Smooth muscle cell (in vitro differentiated cells): Measurements from ENCODE around the gene TMED6. TPM values are rescaled to one million over a fixed set of nuclear protein-coding genes. Genes with fewer than 3 reads are reported as not detected.

ENCODE experiments used
- DNase-seq: peaks from one replicate; lab custom pipeline; 2025; ENCODE audit not compliant: unreplicated experiment; lab: John Stamatoyannopoulos, UW
- H2AFZ ChIP-seq: fragments of 200-600 bp; sonication (generic); 2 replicates; pipeline ENCODE4 v1.6.0; 2016; ENCODE audit warnings: antibody characterized with exemption, low read depth, mild to moderate bottlenecking
- H3F3A ChIP-seq: fragments of 200-600 bp; sonication (generic); 2 replicates; pipeline ENCODE4 v1.6.0; 2017; ENCODE audit warnings: antibody characterized with exemption, low read depth
- H3K27ac ChIP-seq: fragments of 200-600 bp; sonication (generic); 2 replicates; pipeline ENCODE4 v1.5.1; 2016; ENCODE audit warnings: low read depth, mild to moderate bottlenecking
- H3K27me3 ChIP-seq: fragments of 200-600 bp; sonication (generic); 2 replicates; pipeline ENCODE4 v1.6.1; 2016; ENCODE audit warnings: low read depth, mild to moderate bottlenecking
- H3K36me3 ChIP-seq: fragments of 200-600 bp; sonication (generic); 2 replicates; pipeline ENCODE4 v1.5.1; 2016; ENCODE audit warnings: low read depth
- H3K4me1 ChIP-seq: fragments of 200-600 bp; sonication (generic); 2 replicates; pipeline ENCODE4 v1.5.1; 2016; ENCODE audit warnings: low read depth
- H3K4me2 ChIP-seq: fragments of 200-600 bp; sonication (generic); 2 replicates; pipeline ENCODE4 v1.6.0; 2016; ENCODE audit warnings: mild to moderate bottlenecking
- H3K4me3 ChIP-seq: fragments of 200-600 bp; sonication (generic); 2 replicates; pipeline ENCODE4 v1.5.1; 2016; ENCODE audit warnings: mild to moderate bottlenecking
- H3K79me2 ChIP-seq: fragments of 200-600 bp; sonication (generic); 2 replicates; pipeline ENCODE4 v1.6.0; 2016; ENCODE audit warnings: low read depth, mild to moderate bottlenecking
- H3K9ac ChIP-seq: fragments of 200-600 bp; sonication (generic); 2 replicates; pipeline ENCODE4 v1.6.0; 2016; ENCODE audit warnings: low read depth
- H3K9me3 ChIP-seq: fragments of 200-600 bp; sonication (generic); replicated peaks from 2 replicates; pipeline ENCODE4 v1.5.1; 2016; ENCODE audit warnings: low read depth
- H4K20me1 ChIP-seq: fragments of 200-600 bp; sonication (generic); 2 replicates; pipeline ENCODE4 v1.6.0; 2016; ENCODE audit warnings: low read depth
- CTCF ChIP-seq: fragments of 200-600 bp; sonication (generic); IDR thresholded peaks from 2 replicates; pipeline ENCODE4 v1.5.1; 2017; ENCODE audit warnings: borderline replicate concordance, mild to moderate bottlenecking, antibody characterized with exemption; ENCODE audit not compliant: insufficient read depth, poor library complexity, severe bottlenecking
- WGBS: methylation state at CpG from one replicate; pipeline ENCODE4 v1.1.7; 2016; ENCODE audit warnings: low lambda C conversion rate; 5-methylcytosine and 5-hydroxymethylcytosine counted together
- polyA plus RNA-seq: library from polyadenylated mRNA; unstranded; fragments of >200 nt; fragmentation: Nextera tagmentation; extraction: Ambion mirVana; gene quantifications from 2 replicates; pipeline ENCODE4 v1.2.1, GENCODE V29; 2016
- total RNA-seq: library from RNA; depleted of rRNA; stranded (reverse); fragments of >200 nt; gene quantifications from 2 replicates; pipeline ENCODE4 v1.2.3, GENCODE V29; 2014

Gene TMED6
- total and polyA plus RNA-seq, 2 experiments from 2014 or later, result 0.23 to 0.27 TPM

GRCh38 chr16:69396187-69397061 lies 44.8 kb upstream of the TMED6 start:
- Histone ChIP-seq H3K4me1 (peaks cover 8% of the 10 kb centered on the region), H3K9ac (peak overlapping the region; percentile 80), H2AFZ (peak overlapping the region; percentile 53), H3K79me2 (no peaks in the 10 kb centered on the region), H3K4me2 (peak overlapping the region; percentile 74), H3F3A (peaks cover 13% of the 10 kb centered on the region), H3K27me3 (no peaks in the 10 kb centered on the region), H3K36me3 (no peaks in the 10 kb centered on the region), H3K4me3 (peak overlapping the region; percentile 37), H4K20me1 (no peaks in the 10 kb centered on the region), H3K27ac (peak overlapping the region; percentile 94), H3K9me3 (no peaks in the 10 kb centered on the region)
- WGBS, result 20% methylated on average over 13 of the region's 13 CpGs
- TF ChIP-seq CTCF, result peak; percentile 71
- peak; percentile 26 for DNase-seq

- DNase-seq, result no peak
- Histone ChIP-seq H3K79me2 (no peaks in the 10 kb centered on the region), H2AFZ (peak overlapping the region; percentile 53), H3K4me3 (no peak overlapping the region), H3K27me3 (no peaks in the 10 kb centered on the region), H4K20me1 (no peaks in the 10 kb centered on the region), H3F3A (peaks cover 13% of the 10 kb centered on the region), H3K9me3 (no peaks in the 10 kb centered on the region), H3K36me3 (no peaks in the 10 kb centered on the region), H3K27ac (peak overlapping the region; percentile 94), H3K4me1 (peaks cover 8% of the 10 kb centered on the region), H3K9ac (no peak overlapping the region), H3K4me2 (peak overlapping the region; percentile 74)
- no peak for TF ChIP-seq CTCF
Measured at GRCh38 chr16:69395859-69396186, 44.2 kb upstream of the TMED6 start.

- peak; percentile 16 for DNase-seq
- no peak for TF ChIP-seq CTCF
- no peaks in the 10 kb centered on the region for H3K27me3 ChIP-seq
- no peaks in the 10 kb centered on the region for H3K36me3 ChIP-seq
- H4K20me1 ChIP-seq, result no peaks in the 10 kb centered on the region
- peaks cover 8% of the 10 kb centered on the region for H3K4me1 ChIP-seq
- peaks cover 13% of the 10 kb centered on the region for H3F3A ChIP-seq
- H3K79me2 ChIP-seq, result no peaks in the 10 kb centered on the region
- H3K4me3 ChIP-seq, result no peak overlapping the region
- WGBS, result 22% methylated on average over 10 of the region's 10 CpGs
- peak overlapping the region; percentile 94 for H3K27ac ChIP-seq
- peak overlapping the region; percentile 24 for H3K4me2 ChIP-seq
- no peaks in the 10 kb centered on the region for H3K9me3 ChIP-seq
- no peak overlapping the region for H3K9ac ChIP-seq
- peak overlapping the region; percentile 40 for H2AFZ ChIP-seq
Measured at GRCh38 chr16:69393898-69394849, 42.6 kb upstream of the TMED6 start.
